ENCODE measurements around the gene TADA2B.
"Not testable (repeated sequence)": the region's sequence is repeated elsewhere in the genome, so short reads cannot be mapped to it uniquely, and the experiment has no call there.

TADA2B gene

DNA sequence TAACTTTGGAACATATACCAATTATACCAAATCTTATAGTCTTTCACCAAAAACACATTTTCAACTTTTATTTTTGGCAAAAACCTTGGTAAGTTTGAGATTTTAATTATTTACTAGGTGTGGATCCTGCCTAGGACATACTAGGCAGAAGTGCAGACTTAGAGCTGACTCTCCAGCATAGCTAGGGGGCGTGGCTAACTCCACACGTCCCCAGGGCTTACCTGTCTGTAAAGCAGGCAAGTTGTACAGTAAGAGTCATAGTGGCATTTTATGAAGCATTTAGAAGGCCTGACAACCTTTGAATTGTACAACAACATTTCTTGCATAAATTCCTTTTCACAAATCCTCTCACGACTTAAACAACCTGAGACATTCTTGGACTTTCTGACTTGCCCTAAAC is 43.9 kb downstream of the TADA2B start:
- H3K27ac ChIP-seq (ENCODE audit: low read length), result no peak overlapping the region
- no peak overlapping the region for H3K4me3 ChIP-seq (ENCODE audit: low read depth in 1 of 2, low read length in 2 of 2)
- H3K36me3 ChIP-seq (ENCODE audit: control insufficient read depth in 1 of 2, insufficient read depth in 2 of 2, low read length in 2 of 2), result no peaks in the 10 kb centered on the region
- H3K27me3 ChIP-seq (ENCODE audit: low read depth, low read length), result no peaks in the 10 kb centered on the region
- H3K4me1 ChIP-seq (ENCODE audit: control insufficient read depth in 1 of 2, insufficient read depth in 2 of 2, low read length in 2 of 2), result peaks cover 0 to 8% of the 10 kb centered on the region in 2 donors
- no peaks in the 10 kb centered on the region for H3K9me3 ChIP-seq (ENCODE audit: control insufficient read depth in 1 of 2, low read length in 2 of 2)

DNA sequence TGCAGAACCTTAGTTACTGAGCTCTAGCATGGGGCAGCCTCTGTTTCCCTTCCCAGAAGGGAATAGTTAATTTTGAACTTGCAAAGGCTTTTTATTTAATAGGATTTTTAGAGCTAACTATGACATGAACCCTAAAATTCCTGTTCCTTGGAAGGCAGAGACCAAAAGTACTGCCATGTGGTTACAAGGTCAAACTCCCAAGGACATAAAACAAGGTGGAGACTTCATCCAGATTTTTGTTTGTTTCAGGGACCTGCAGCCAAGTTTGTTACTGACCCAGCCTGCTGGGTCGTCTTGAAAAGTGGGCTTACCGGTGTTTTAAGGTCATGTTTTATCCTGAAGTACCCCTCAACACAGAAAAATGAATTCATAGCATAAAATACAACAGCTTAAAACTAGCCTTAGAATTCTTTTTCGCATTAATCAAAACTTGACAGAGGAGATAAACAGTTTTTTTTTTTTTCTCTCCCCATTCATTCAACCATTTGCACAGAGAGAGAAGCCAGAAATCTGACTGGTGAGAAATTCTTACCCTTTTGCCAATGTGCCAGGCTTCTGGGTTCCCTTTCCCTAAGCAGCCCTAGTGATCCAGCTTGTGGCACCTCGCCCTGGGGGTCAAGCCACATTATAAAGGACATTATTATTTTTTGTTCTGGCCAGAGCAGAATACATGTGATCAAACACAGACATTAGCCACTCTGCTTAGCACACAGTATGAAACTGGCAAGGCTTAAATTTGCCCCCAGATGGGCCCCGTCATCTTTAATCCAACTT is 46.2 kb downstream of the TADA2B start:
- Histone ChIP-seq H3K4me1 (ENCODE audit: control insufficient read depth in 1 of 2, insufficient read depth in 2 of 2, low read length in 2 of 2) (peaks cover 0 to 8% of the 10 kb centered on the region in 2 donors), H3K27me3 (ENCODE audit: low read depth, low read length) (no peaks in the 10 kb centered on the region), H3K27ac (ENCODE audit: low read length) (no peak overlapping the region), H3K9me3 (ENCODE audit: control insufficient read depth in 1 of 2, low read length in 2 of 2) (no peaks in the 10 kb centered on the region), H3K4me3 (ENCODE audit: low read depth in 1 of 2, low read length in 2 of 2) (no peak overlapping the region), H3K36me3 (ENCODE audit: control insufficient read depth in 1 of 2, insufficient read depth in 2 of 2, low read length in 2 of 2) (no peaks in the 10 kb centered on the region)

GRCh38 chr4:7092026-7092425 is 48.9 kb downstream of the TADA2B start:
- H3K27me3 ChIP-seq (ENCODE audit: low read depth, low read length), result no peaks in the 10 kb centered on the region
- peaks cover 0 to 8% of the 10 kb centered on the region in 2 donors for H3K4me1 ChIP-seq (ENCODE audit: control insufficient read depth in 1 of 2, insufficient read depth in 2 of 2, low read length in 2 of 2)
- H3K27ac ChIP-seq (ENCODE audit: low read length), result no peak overlapping the region
- H3K4me3 ChIP-seq (ENCODE audit: low read depth in 1 of 2, low read length in 2 of 2), result no peak overlapping the region
- H3K36me3 ChIP-seq (ENCODE audit: control insufficient read depth in 1 of 2, insufficient read depth in 2 of 2, low read length in 2 of 2), result no peaks in the 10 kb centered on the region
- no peaks in the 10 kb centered on the region for H3K9me3 ChIP-seq (ENCODE audit: control insufficient read depth in 1 of 2, low read length in 2 of 2)

- H3K4me1 ChIP-seq (ENCODE audit: control insufficient read depth in 1 of 2, insufficient read depth in 2 of 2, low read length in 2 of 2), result peaks cover 0 to under 1% of the 10 kb centered on the region in 2 donors
- no peaks in the 10 kb centered on the region for H3K36me3 ChIP-seq (ENCODE audit: control insufficient read depth in 1 of 2, insufficient read depth in 2 of 2, low read length in 2 of 2)
- no peak overlapping the region for H3K27ac ChIP-seq (ENCODE audit: low read length)
- H3K9me3 ChIP-seq (ENCODE audit: control insufficient read depth in 1 of 2, low read length in 2 of 2), result no peaks in the 10 kb centered on the region
- H3K4me3 ChIP-seq (ENCODE audit: low read depth in 1 of 2, low read length in 2 of 2), result no peak overlapping the region
- H3K27me3 ChIP-seq (ENCODE audit: low read depth, low read length), result no peaks in the 10 kb centered on the region
Measured at GRCh38 chr4:7094916-7095315, 51.7 kb downstream of the TADA2B start.

DNA sequence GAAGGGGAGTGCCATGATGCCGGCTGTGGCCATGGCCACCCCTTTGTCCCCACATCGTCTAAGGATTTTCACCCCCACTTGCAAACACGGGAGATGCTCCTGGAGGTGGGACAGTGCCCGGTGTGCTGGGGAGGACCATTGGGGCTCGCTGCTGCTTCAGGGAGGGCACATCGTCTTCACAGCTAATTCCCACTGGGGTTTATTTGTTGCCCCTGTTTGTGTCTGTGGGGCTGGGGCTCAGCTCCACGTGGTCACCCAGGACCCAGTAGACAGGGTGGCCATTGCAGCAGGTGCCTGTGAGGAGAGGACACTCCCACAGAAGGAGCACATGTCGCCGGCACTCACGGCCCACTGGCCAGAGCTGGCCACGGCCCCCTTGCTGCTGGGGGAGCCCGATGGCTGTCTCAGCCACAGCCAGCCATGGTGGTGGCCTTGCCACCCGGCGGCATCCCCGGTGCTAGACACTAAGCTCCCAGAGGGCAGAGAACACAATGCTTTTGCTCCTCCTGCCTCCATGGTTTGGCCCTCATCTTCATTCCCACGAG is 52.5 kb downstream of the TADA2B start:
- no peaks in the 10 kb centered on the region for H3K4me1 ChIP-seq (ENCODE audit: control insufficient read depth in 1 of 2, insufficient read depth in 2 of 2, low read length in 2 of 2)
- no peaks in the 10 kb centered on the region for H3K36me3 ChIP-seq (ENCODE audit: control insufficient read depth in 1 of 2, insufficient read depth in 2 of 2, low read length in 2 of 2)
- H3K27me3 ChIP-seq (ENCODE audit: low read depth, low read length), result no peaks in the 10 kb centered on the region
- no peaks in the 10 kb centered on the region for H3K9me3 ChIP-seq (ENCODE audit: control insufficient read depth in 1 of 2, low read length in 2 of 2)
- H3K4me3 ChIP-seq (ENCODE audit: low read depth in 1 of 2, low read length in 2 of 2), result no peak overlapping the region
- H3K27ac ChIP-seq (ENCODE audit: low read length), result no peak overlapping the region

- Histone ChIP-seq H3K9me3 (ENCODE audit: control insufficient read depth in 1 of 2, low read length in 2 of 2) (no peaks in the 10 kb centered on the region), H3K4me3 (ENCODE audit: low read depth in 1 of 2, low read length in 2 of 2) (no peak overlapping the region), H3K27ac (ENCODE audit: low read length) (no peak overlapping the region)
Measured at GRCh38 chr4:7096236-7096635, 53.1 kb downstream of the TADA2B start.

DNA sequence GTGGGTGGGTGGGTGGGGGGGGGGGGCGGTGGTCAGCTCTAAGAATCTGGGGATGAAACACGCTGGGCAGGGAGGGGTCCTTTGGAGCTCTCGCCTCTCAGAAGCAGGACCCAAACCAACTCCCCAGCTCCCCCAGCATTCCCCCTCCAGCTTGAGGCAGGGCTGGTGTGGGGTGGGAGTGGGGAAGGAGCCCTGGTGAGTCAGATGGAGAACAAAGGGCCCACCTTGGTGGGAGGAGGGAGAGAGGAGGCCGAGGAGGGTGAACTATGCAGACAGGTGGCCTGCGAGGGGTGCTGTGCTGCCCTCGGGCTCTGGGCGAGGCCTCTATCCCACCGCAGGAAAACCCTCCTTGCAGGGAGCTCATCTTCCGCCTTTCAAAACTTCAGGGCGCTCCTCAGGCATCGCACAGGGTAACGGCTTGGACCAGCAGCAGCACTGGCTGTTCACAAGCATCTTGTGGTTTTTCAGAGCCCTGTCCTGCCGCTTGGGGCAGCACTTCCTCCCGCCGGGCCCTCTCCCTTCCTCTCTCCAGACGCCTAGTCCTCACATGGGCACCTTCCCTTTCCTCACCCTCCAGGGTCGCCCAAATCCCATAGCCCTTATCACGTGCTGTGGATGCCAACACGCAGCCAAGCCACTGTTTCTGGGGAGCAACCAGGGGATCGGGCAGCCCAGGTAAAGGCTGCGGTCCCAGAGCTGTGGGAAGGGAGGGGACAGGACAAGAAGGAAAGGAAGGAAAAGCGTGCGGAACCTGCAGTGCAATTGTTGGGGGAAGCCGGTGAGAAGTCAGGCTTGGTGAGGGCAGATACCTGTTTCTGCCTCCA is 58.7 kb downstream of the TADA2B start:
- Histone ChIP-seq H3K4me3 (ENCODE audit: low read depth in 1 of 2, low read length in 2 of 2) (peak overlapping the region; percentile 63 to 75), H3K4me1 (ENCODE audit: control insufficient read depth in 1 of 2, insufficient read depth in 2 of 2, low read length in 2 of 2) (peaks cover 0 to 19% of the 10 kb centered on the region in 2 donors), H3K27ac (ENCODE audit: low read length) (no peak overlapping the region), H3K27me3 (ENCODE audit: low read depth, low read length) (no peaks in the 10 kb centered on the region), H3K36me3 (ENCODE audit: control insufficient read depth in 1 of 2, insufficient read depth in 2 of 2, low read length in 2 of 2) (no peaks in the 10 kb centered on the region), H3K9me3 (ENCODE audit: control insufficient read depth in 1 of 2, low read length in 2 of 2) (no peaks in the 10 kb centered on the region)

More at GRCh38 chr4:7096236-7096635, 53.1 kb downstream of the TADA2B start:
- H3K4me1 ChIP-seq (ENCODE audit: control insufficient read depth in 1 of 2, insufficient read depth in 2 of 2, low read length in 2 of 2), result no peaks in the 10 kb centered on the region
- H3K27me3 ChIP-seq (ENCODE audit: low read depth, low read length), result no peaks in the 10 kb centered on the region
- no peaks in the 10 kb centered on the region for H3K36me3 ChIP-seq (ENCODE audit: control insufficient read depth in 1 of 2, insufficient read depth in 2 of 2, low read length in 2 of 2)

GRCh38 chr4:7102516-7102909 is 59.3 kb downstream of the TADA2B start:
- Histone ChIP-seq H3K4me3 (ENCODE audit: low read depth in 1 of 2, low read length in 2 of 2) (peak overlapping the region; percentile 63 to 75), H3K27ac (ENCODE audit: low read length) (peak overlapping the region; percentile 72), H3K4me1 (ENCODE audit: control insufficient read depth in 1 of 2, insufficient read depth in 2 of 2, low read length in 2 of 2) (peaks cover 0 to 19% of the 10 kb centered on the region in 2 donors)
- not testable (repeated sequence) for H3K27me3 ChIP-seq (ENCODE audit: low read depth, low read length); H3K36me3 ChIP-seq (ENCODE audit: control insufficient read depth in 1 of 2, insufficient read depth in 2 of 2, low read length in 2 of 2); H3K9me3 ChIP-seq (ENCODE audit: control insufficient read depth in 1 of 2, low read length in 2 of 2)

DNA sequence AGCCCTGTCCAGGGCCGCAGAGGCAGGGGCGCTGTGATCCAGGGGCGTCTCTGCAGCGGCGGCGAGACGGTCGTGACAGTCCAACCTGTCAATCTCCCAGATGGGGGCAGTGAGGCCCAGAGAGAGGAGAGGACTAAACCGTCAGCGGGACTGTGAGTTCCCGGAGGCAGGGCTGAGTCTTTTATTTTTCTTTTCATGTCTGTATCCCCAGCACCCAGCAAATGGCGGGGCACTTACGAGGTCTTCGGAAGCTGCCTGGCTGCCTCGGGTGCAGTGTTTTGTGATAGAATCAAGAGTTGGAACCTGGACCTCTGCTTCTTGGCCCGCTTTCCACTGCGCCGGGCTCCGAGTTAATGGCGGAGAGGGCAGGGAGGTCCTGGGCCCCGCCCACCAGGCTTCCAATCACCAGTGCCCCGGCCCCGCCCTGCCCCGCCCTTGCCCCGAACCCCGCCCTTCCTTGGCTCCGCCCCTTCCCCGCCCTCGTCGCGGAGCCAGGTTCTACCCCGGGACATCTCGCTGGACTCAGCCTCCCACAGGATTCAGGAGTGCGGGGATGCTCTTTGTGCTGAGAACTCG is 59.9 kb downstream of the TADA2B start:
- peaks cover 0 to 19% of the 10 kb centered on the region in 2 donors for H3K4me1 ChIP-seq (ENCODE audit: control insufficient read depth in 1 of 2, insufficient read depth in 2 of 2, low read length in 2 of 2)
- no peaks in the 10 kb centered on the region for H3K27me3 ChIP-seq (ENCODE audit: low read depth, low read length)
- H3K4me3 ChIP-seq (ENCODE audit: low read depth in 1 of 2, low read length in 2 of 2), result peak overlapping the region; percentile 63 to 75
- H3K36me3 ChIP-seq (ENCODE audit: control insufficient read depth in 1 of 2, insufficient read depth in 2 of 2, low read length in 2 of 2), result no peaks in the 10 kb centered on the region
- peak overlapping the region; percentile 72 for H3K27ac ChIP-seq (ENCODE audit: low read length)
- no peaks in the 10 kb centered on the region for H3K9me3 ChIP-seq (ENCODE audit: control insufficient read depth in 1 of 2, low read length in 2 of 2)

DNA sequence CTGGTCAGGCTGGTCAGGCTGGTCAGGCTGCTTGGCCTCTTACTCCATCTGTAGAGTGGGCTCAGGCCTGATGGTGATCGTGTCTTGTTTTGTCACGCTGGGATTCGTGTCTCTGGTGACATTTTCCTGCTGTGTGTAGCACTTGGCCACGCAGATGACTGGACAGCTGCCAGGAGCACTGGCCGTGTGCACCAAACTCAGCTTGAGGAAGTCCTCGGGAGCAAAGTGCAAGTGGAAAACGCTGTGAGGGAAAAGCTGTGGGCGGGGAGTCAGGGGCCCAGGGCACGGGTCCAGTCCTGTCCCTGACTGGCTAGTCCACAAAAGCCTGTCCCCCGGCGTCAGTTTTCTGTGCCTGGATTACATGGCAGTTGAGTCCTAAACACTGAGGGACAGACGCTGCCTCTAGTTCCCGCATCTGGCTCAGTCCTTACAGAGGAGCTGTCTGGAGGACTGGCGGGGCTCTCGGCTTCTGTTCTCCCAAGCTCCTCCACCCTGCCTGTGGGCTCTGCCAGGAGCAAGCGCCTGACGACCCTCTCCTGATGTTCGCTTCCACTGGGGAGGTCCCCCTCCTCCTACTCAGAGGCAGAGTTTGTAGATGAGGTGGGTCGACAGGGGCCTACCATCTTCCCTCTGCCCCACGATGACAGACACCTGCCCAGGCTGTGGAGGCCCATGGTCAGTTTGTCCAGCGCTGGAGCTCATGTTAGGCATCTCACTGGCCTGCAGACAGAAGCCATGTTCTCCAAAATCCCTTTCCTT is 60.6 kb downstream of the TADA2B start:
- Histone ChIP-seq H3K27ac (ENCODE audit: low read length) (peak overlapping the region; percentile 56), H3K4me3 (ENCODE audit: low read depth in 1 of 2, low read length in 2 of 2) (peak overlapping the region; percentile 63 to 75)

More for the DNA sequence above, 60.6 kb downstream of the TADA2B start:
- no peaks in the 10 kb centered on the region for H3K36me3 ChIP-seq (ENCODE audit: control insufficient read depth in 1 of 2, insufficient read depth in 2 of 2, low read length in 2 of 2)
- H3K27me3 ChIP-seq (ENCODE audit: low read depth, low read length), result no peaks in the 10 kb centered on the region
- peaks cover 0 to 19% of the 10 kb centered on the region in 2 donors for H3K4me1 ChIP-seq (ENCODE audit: control insufficient read depth in 1 of 2, insufficient read depth in 2 of 2, low read length in 2 of 2)
- H3K9me3 ChIP-seq (ENCODE audit: control insufficient read depth in 1 of 2, low read length in 2 of 2), result no peaks in the 10 kb centered on the region
